A549 (cell line): ENCODE data around the gene COG2. TPM values are rescaled to one million over a fixed set of nuclear protein-coding genes. Genes with fewer than 3 reads are reported as not detected.

Source experiments
- ATAC-seq, 2 experiments: fragments of 200-7000 bp in 1 of 2; fragments of >200 bp in 1 of 2; cut with Nextera tagmentation in 1 of 2; cut with Tn5 transposase in 1 of 2; 3 replicates each; pipeline versions ENCODE4 v1.8.0 to v1.9.1; 2018 to 2020; ENCODE audit warnings: mild to moderate bottlenecking in 1 of 2, moderate library complexity in 1 of 2
- CTCF ChIA-PET: fragments of 300-600 bp; sonication (Branson Sonifier 250); formaldehyde crosslinking; extraction: SDS; loops from one replicate; lab custom pipeline; 2021; ENCODE audit warnings: antibody characterized with exemption, inconsistent platforms; lab: Yijun Ruan, JAX
- POLR2A ChIA-PET: fragments of 350-600 bp; formaldehyde crosslinking; extraction: SDS; loops from one replicate; lab custom pipeline; 2021; ENCODE audit warnings: antibody characterized with exemption, inconsistent platforms; lab: Yijun Ruan, JAX
- DNase-seq, 2 experiments: peaks; one replicate each; pipeline versions ENCODE4 v3.0.0 to v3.0.0-alpha.2; 2011 to 2016; ENCODE audit warnings: low read depth in 1 of 2, low spot score in 1 of 2
- FAIRE-seq: peaks from 2 replicates; lab custom pipeline; 2011; peaks lifted over from hg19 to GRCh38; lab: Jason Lieb, UNC
- H3K27ac ChIP-seq, 2 experiments: fragments of >200 bp; sonication (Bioruptor Twin); formaldehyde crosslinking; 3 replicates each; pipeline ENCODE4 v1.5.1; 2016 to 2017
- H3K4me1 ChIP-seq: fragments of >200 bp; sonication (Bioruptor Twin); formaldehyde crosslinking; 3 replicates; pipeline ENCODE4 v1.6.1; 2016
- H3K4me2 ChIP-seq: fragments of >200 bp; sonication (Bioruptor Twin); formaldehyde crosslinking; 3 replicates; pipeline ENCODE4 v1.6.1; 2016
- H3K4me3 ChIP-seq: fragments of >200 bp; sonication (Bioruptor Twin); formaldehyde crosslinking; 3 replicates; pipeline ENCODE4 v1.5.1; 2016
- H3K9me3 ChIP-seq: fragments of >200 bp; sonication (Bioruptor Twin); formaldehyde crosslinking; 3 replicates; pipeline ENCODE4 v1.6.1; 2016
- CEBPB ChIP-seq, 2 experiments: fragments of >200 bp in 1 of 2; sonication (Bioruptor Twin) in 1 of 2; formaldehyde crosslinking in 1 of 2; IDR thresholded peaks; 2 replicates each; pipeline ENCODE4 v1.6.1; 2012 to 2016
- CHD2 ChIP-seq: fragments of 150-350 bp; IDR thresholded peaks from 2 replicates; pipeline ENCODE4 v1.6.1; 2014; ENCODE audit warnings: low read length; ENCODE audit not compliant: partially characterized antibody
- CHD4 ChIP-seq: fragments of 200-600 bp; sonication (generic); IDR thresholded peaks from 2 replicates; pipeline ENCODE4 v1.6.1; 2016; ENCODE audit warnings: antibody characterized with exemption, mild to moderate bottlenecking, borderline replicate concordance
- E2F6 ChIP-seq: IDR thresholded peaks from 2 replicates; pipeline ENCODE4 v1.6.1; 2012; ENCODE audit warnings: low read depth, borderline replicate concordance
- FOSL2 ChIP-seq, 2 experiments: fragments of 450-650 bp in 1 of 2; fragments of >200 bp in 1 of 2; sonication (Bioruptor Twin) in 1 of 2; formaldehyde crosslinking; IDR thresholded peaks; 2 replicates each; pipeline versions ENCODE4 v1.5.0 to v1.6.1; 2016 to 2020; ENCODE audit warnings: mild to moderate bottlenecking in 1 of 2, moderate library complexity in 1 of 2
- HEYL ChIP-seq: fragments of 250-450 bp; sonication (Bioruptor Pico); IDR thresholded peaks from 2 replicates; pipeline ENCODE4 v1.8.0; 2021; ENCODE audit warnings: mild to moderate bottlenecking, moderate library complexity
- HOXA7 ChIP-seq: fragments of 250-450 bp; sonication (Bioruptor Pico); IDR thresholded peaks from 2 replicates; pipeline ENCODE4 v1.5.0; 2020; ENCODE audit warnings: mild to moderate bottlenecking, moderate library complexity
- HOXB13 ChIP-seq: fragments of 250-450 bp; sonication (Bioruptor Pico); IDR thresholded peaks from 2 replicates; pipeline ENCODE4 v1.5.0; 2020; ENCODE audit warnings: low read depth, mild to moderate bottlenecking, moderate library complexity
- HOXB5 ChIP-seq: fragments of 250-450 bp; sonication (Bioruptor Pico); IDR thresholded peaks from 2 replicates; pipeline ENCODE4 v1.5.0; 2020; ENCODE audit warnings: mild to moderate bottlenecking, moderate library complexity
- JUN ChIP-seq, 2 experiments: fragments of >200 bp; sonication (Bioruptor Twin); formaldehyde crosslinking; IDR thresholded peaks; 2 replicates in 1 of 2; 3 replicates in 1 of 2; pipeline ENCODE4 v1.6.1; 2016 to 2017
- JUNB ChIP-seq: fragments of >200 bp; sonication (Bioruptor Twin); formaldehyde crosslinking; IDR thresholded peaks from 2 replicates; pipeline ENCODE4 v1.6.1; 2016
- MAFK ChIP-seq: fragments of 450-650 bp; IDR thresholded peaks from 2 replicates; pipeline ENCODE4 v1.6.1; 2014; ENCODE audit not compliant: partially characterized antibody
- MYC ChIP-seq: IDR thresholded peaks from 2 replicates; pipeline ENCODE4 v1.6.1; 2012; ENCODE audit warnings: mild to moderate bottlenecking, inconsistent platforms, low read length, improper control_type of control experiment, borderline replicate concordance
- NR3C1 ChIP-seq: fragments of >200 bp; sonication (Bioruptor Twin); formaldehyde crosslinking; IDR thresholded peaks from 3 replicates; pipeline ENCODE4 v1.6.1; 2017
- POLR2A ChIP-seq: IDR thresholded peaks from 2 replicates; pipeline ENCODE4 v1.6.1; 2012; ENCODE audit warnings: mild to moderate bottlenecking, low read length
- RCOR1 ChIP-seq: fragments of 150-350 bp; IDR thresholded peaks from 2 replicates; pipeline ENCODE4 v1.6.1; 2014; ENCODE audit warnings: antibody characterized with exemption, low read length, low read depth
- RFX5 ChIP-seq: fragments of 450-650 bp; IDR thresholded peaks from 2 replicates; pipeline ENCODE4 v1.7.1; 2014; ENCODE audit warnings: antibody characterized with exemption, mild to moderate bottlenecking, moderate library complexity
- RNF2 ChIP-seq: fragments of 200-600 bp; sonication (generic); IDR thresholded peaks from 2 replicates; pipeline ENCODE4 v1.6.1; 2016; ENCODE audit warnings: low read depth, mild to moderate bottlenecking, antibody characterized with exemption, moderate library complexity, borderline replicate concordance
- SMC3 ChIP-seq: fragments of >200 bp; sonication (Bioruptor Twin); formaldehyde crosslinking; IDR thresholded peaks from 3 replicates; pipeline ENCODE4 v1.6.1; 2018; ENCODE audit warnings: inconsistent platforms
- TP53 ChIP-seq: fragments of 250-450 bp; sonication (Bioruptor Pico); IDR thresholded peaks from 2 replicates; pipeline ENCODE4 v1.5.0; 2021; ENCODE audit warnings: mild to moderate bottlenecking, moderate library complexity
- ZSCAN20 ChIP-seq: fragments of 250-450 bp; sonication (Bioruptor Pico); IDR thresholded peaks from 2 replicates; pipeline ENCODE4 v1.8.0; 2022; ENCODE audit warnings: mild to moderate bottlenecking, moderate library complexity
- WGBS: methylation state at CpG from one replicate; pipeline ENCODE4 v1.1.6; 2017; ENCODE audit errors: missing lambda C conversion rate; 5-methylcytosine and 5-hydroxymethylcytosine counted together
- polyA plus RNA-seq, 4 experiments: library from polyadenylated mRNA; depleted of rRNA in 3 of 4; stranded (reverse); fragments of >200 nt; fragmentation: RNase III in 1 of 4; extraction: RNeasy Plus Mini Kit Qiagen cat#74134 plus additional on column Dnase treatment in 1 of 4; gene quantifications; 2 replicates in 3 of 4; 3 replicates in 1 of 4; pipeline ENCODE4 v1.2.3, GENCODE V29; 2011 to 2017
- TF ChIP-seq, protein P1 (sequence below): fragments of >200 bp; sonication (Bioruptor Twin); formaldehyde crosslinking; IDR thresholded peaks from 3 replicates; pipeline ENCODE4 v1.6.1; 2016
- TF ChIP-seq, protein P2 (sequence below): fragments of 450-650 bp; IDR thresholded peaks from 2 replicates; pipeline ENCODE4 v1.6.1; 2014; ENCODE audit warnings: antibody characterized with exemption

COG2 gene
- polyA plus RNA-seq, 2 of the 4 experiments (the other 2 are of a cell fraction), result 23.0 to 34.2 TPM

GRCh38 chr1:230612651-230613050, 29.6 kb upstream of the COG2 start (continued):
- TF ChIP-seq RNF2 (no peak), HOXA7 (no peak)

GRCh38 chr1:230614121-230614520, 28.2 kb upstream of the COG2 start:
- CTCF ChIA-PET, result no interaction called here
- DNase-seq, result no peak
- H3K9me3 ChIP-seq, result no peaks in the 10 kb centered on the region
- no peak overlapping the region for H3K4me2 ChIP-seq
- POLR2A ChIA-PET, result no interaction called here
- H3K27ac ChIP-seq, result no peak overlapping the region
- no peak for ATAC-seq
- no peak for TF ChIP-seq SMC3
- no peak for TF ChIP-seq RFX5
- TF ChIP-seq ZSCAN20 (CRISPR knock-in tag), result no peak
- no peak for TF ChIP-seq HOXA7
- TF ChIP-seq MYC, result no peak
- TF ChIP-seq HOXB13 (CRISPR knock-in tag), result no peak
- no peak for TF ChIP-seq HOXB5
- no peak for TF ChIP-seq FOSL2 (IDR thresholded peaks at IDR 0.05)
- no peak for TF ChIP-seq FOSL2 (CRISPR knock-in tag; IDR thresholded peaks at IDR 0.05)
- TF ChIP-seq HEYL (CRISPR knock-in tag), result no peak
- no peak for TF ChIP-seq CHD2
- TF ChIP-seq CEBPB (IDR thresholded peaks at IDR 0.05), result no peak
- no peak for TF ChIP-seq TP53 (CRISPR knock-in tag)
- no peak for TF ChIP-seq NR3C1
- no peaks in the 10 kb centered on the region for H3K4me1 ChIP-seq
- FAIRE-seq, result no peak
- no peak overlapping the region for H3K4me3 ChIP-seq
- WGBS, result 37% methylated on average over 3 of the region's 3 CpGs

GRCh38 chr1:230618537-230618936, 23.7 kb upstream of the COG2 start:
- TF ChIP-seq, protein P1, sequence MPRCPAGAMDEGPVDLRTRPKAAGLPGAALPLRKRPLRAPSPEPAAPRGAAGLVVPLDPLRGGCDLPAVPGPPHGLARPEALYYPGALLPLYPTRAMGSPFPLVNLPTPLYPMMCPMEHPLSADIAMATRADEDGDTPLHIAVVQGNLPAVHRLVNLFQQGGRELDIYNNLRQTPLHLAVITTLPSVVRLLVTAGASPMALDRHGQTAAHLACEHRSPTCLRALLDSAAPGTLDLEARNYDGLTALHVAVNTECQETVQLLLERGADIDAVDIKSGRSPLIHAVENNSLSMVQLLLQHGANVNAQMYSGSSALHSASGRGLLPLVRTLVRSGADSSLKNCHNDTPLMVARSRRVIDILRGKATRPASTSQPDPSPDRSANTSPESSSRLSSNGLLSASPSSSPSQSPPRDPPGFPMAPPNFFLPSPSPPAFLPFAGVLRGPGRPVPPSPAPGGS, result no peak
- TF ChIP-seq JUN (IDR thresholded peaks at IDR 0.05) (no peak), ZSCAN20 (CRISPR knock-in tag) (no peak), HOXA7 (no peak), HOXB5 (no peak), JUNB (no peak)
- TF ChIP-seq, all 56 proteins: peak for 0
- no peak for FAIRE-seq
- no peak for DNase-seq
- no peak for ATAC-seq
- no peak overlapping the region for H3K27ac ChIP-seq
- H3K4me1 ChIP-seq, result no peaks in the 10 kb centered on the region
- H3K4me2 ChIP-seq, result no peak overlapping the region
- peaks cover 3% of the 10 kb centered on the region; the same call in 1 of the 3 replicates for H3K9me3 ChIP-seq
- no peak overlapping the region for H3K4me3 ChIP-seq
- 29% methylated on average over 2 of the region's 2 CpGs for WGBS
- ChIA-PET CTCF (interaction anchor here (0.8 to 2.0 kb wide), 2 partner anchors 24 to 716 kb away, joined by 3 to 9 read pairs; partner anchors contain the start of gene COG2), POLR2A (no interaction called here)

DNA sequence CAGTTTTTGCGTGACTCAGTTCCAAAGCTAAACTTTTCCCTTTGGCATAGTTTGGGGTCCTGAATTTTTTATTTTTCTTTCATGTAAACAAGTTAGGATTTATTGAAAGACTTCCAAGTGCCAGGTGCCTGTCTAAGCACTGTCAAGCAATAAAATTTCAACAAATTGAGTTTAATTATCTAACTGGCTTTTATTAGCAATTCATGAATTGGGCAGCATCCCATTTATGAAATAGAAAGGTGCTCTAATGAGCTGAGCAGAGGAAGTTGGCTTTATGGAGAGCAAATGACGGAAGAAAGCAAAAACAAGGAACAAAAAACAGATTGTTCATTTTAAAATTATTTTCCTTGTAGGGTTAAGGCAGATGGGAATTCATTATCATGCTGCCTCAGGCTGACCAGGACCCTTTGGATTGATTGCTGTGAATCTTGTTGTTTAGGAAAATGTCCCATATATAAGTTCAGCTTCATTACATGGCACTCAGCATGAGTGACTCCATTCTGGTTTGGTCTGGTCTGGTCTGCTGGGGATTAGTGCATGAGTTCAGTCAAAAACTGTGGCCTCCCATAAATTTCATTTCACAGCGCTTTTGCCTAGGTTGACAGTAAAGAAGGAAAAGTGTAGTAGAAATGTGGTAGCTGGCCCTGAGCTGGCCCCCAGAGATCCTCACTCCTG, 21.5 kb upstream of the COG2 start:
- CTCF ChIA-PET, result no interaction called here
- FAIRE-seq, result no peak
- H3K9me3 ChIP-seq, result peaks cover 3% of the 10 kb centered on the region; the same call in 1 of the 3 replicates

More for the DNA sequence above, 21.5 kb upstream of the COG2 start:
- Histone ChIP-seq H3K4me3 (no peak overlapping the region), H3K27ac (no peak overlapping the region), H3K4me2 (no peak overlapping the region), H3K4me1 (no peaks in the 10 kb centered on the region)
- TF ChIP-seq MYC (no peak), JUN (IDR thresholded peaks at IDR 0.05) (no peak), CHD4 (no peak), E2F6 (no peak), POLR2A (no peak), MAFK (no peak), TP53 (CRISPR knock-in tag) (no peak), RCOR1 (no peak)
- TF ChIP-seq, protein P2, sequence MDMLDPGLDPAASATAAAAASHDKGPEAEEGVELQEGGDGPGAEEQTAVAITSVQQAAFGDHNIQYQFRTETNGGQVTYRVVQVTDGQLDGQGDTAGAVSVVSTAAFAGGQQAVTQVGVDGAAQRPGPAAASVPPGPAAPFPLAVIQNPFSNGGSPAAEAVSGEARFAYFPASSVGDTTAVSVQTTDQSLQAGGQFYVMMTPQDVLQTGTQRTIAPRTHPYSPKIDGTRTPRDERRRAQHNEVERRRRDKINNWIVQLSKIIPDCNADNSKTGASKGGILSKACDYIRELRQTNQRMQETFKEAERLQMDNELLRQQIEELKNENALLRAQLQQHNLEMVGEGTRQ, result no peak
- no peak for DNase-seq
- POLR2A ChIA-PET, result no interaction called here
- 41% methylated on average over 3 of the region's 3 CpGs for WGBS
- ATAC-seq, result no peak
